Measurements from ENCODE around the gene UVRAG. TPM values are rescaled to one million over a fixed set of nuclear protein-coding genes. Genes with fewer than 3 reads are reported as not detected.
A peak's percentile ranks its signal among the peaks of the same experiment; 100 is the strongest.

Gene UVRAG
- total and polyA plus RNA-seq, 2 of the 4 experiments (the other 2 are of a cell fraction) = 5.6 to 10.9 TPM

- no TSS peak for BruUV-seq (replicated peaks)
- ChIA-PET POLR2A (ENCODE audit: unreplicated experiment) (no interaction called here), CTCF (no interaction called here)
- no peak overlapping the region for H3K27ac ChIP-seq (ENCODE audit: insufficient read depth, low read length)
- H3K4me2 ChIP-seq (ENCODE audit: low read depth, low read length) = no peak overlapping the region
- no peak overlapping the region for H3K18ac ChIP-seq (ENCODE audit: low read depth, low read length)
- no peaks in the 10 kb centered on the region for H3K36me3 ChIP-seq (ENCODE audit: control insufficient read depth, insufficient read depth, low read length)
- H3K9me3 ChIP-seq (ENCODE audit: control insufficient read depth, insufficient read depth, low read length) = no peaks in the 10 kb centered on the region
- intact Hi-C loops (cut with micrococcal nuclease) = loop anchor here (5.0 kb wide), 1 partner anchor 32 kb away; no protein-coding TSS in a partner anchor
- H3K4me3 ChIP-seq (ENCODE audit: insufficient read depth, low read depth, low read length) = no peak overlapping the region
- H4K91ac ChIP-seq (ENCODE audit: insufficient read depth, low read depth, low read length) = no peak overlapping the region
- H3K4ac ChIP-seq (ENCODE audit: low read depth, low read length) = no peak overlapping the region
- H3K79me1 ChIP-seq (ENCODE audit: low read depth in 1 of 2, low read length in 2 of 2) = peaks cover under 1 to 3% of the 10 kb centered on the region in 2 experiments; a peak in 1 of 4 replicates
- H3K56ac ChIP-seq (ENCODE audit: extremely low read depth, insufficient read depth, low read length) = no peak overlapping the region; the same call in 1 of the 2 replicates
- no peak overlapping the region for H2BK5ac ChIP-seq (ENCODE audit: low read depth, low read length, poor library complexity, severe bottlenecking)
- no peak overlapping the region for H3K23ac ChIP-seq (ENCODE audit: low read depth, low read length)
- in situ Hi-C loops (cut with MboI; ENCODE audit: low sequenced_read_pairs) = no loop called here
- no peak overlapping the region for H2AK9ac ChIP-seq (replicated peaks; ENCODE audit: low read depth, low read length, poor library complexity)
- TF ChIP-seq POLR2A (IDR thresholded peaks at IDR 0.05; ENCODE audit: low read depth, low read length) = no peak
- TF ChIP-seq CHD1 (IDR thresholded peaks at IDR 0.05; ENCODE audit: low read depth, low read length) = no peak
- TF ChIP-seq MAFK (IDR thresholded peaks at IDR 0.05; ENCODE audit: low read depth, low read length) = peak; percentile 89
- TF ChIP-seq RFX5 (IDR thresholded peaks at IDR 0.05; ENCODE audit: low read depth, low read length) = no peak
- H4K20me1 ChIP-seq (ENCODE audit: insufficient read depth, low read length) = no peaks in the 10 kb centered on the region; the same call in 1 of the 2 replicates
- no peak overlapping the region for H2BK20ac ChIP-seq (ENCODE audit: low read depth, low read length)
- no peak overlapping the region for H3K14ac ChIP-seq (replicated peaks; ENCODE audit: low read depth, low read length)
- H2BK120ac ChIP-seq (ENCODE audit: low read depth, low read length) = no peak overlapping the region
- H4K5ac ChIP-seq (ENCODE audit: low read depth, low read length) = no peak overlapping the region
- H3K27me3 ChIP-seq (ENCODE audit: control insufficient read depth, insufficient read depth, low read length) = no peaks in the 10 kb centered on the region
- dilution Hi-C loops (cut with HindIII; ENCODE audit: low sequenced_read_pairs, unreplicated experiment) = no loop called here
- ATAC-seq (ENCODE audit: low read depth) (no peak), DNase-seq (no peak)
- peaks cover 5% of the 10 kb centered on the region for H3K4me1 ChIP-seq (ENCODE audit: control insufficient read depth, insufficient read depth, low read length)
- H4K8ac ChIP-seq (ENCODE audit: low read depth in 2 of 2, low read length in 2 of 2) = no peak overlapping the region
- H2BK15ac ChIP-seq (ENCODE audit: low read depth, low read length) = no peak overlapping the region
- H3K9ac ChIP-seq (ENCODE audit: low read depth, low read length) = no peak overlapping the region
- no peak overlapping the region for H2AFZ ChIP-seq (replicated peaks; ENCODE audit: low read length, poor library complexity)
- no peaks in the 10 kb centered on the region for H3K9me1 ChIP-seq (ENCODE audit: insufficient read depth, low read length)
- H2AK5ac ChIP-seq (ENCODE audit: low read depth, low read length) = no peak overlapping the region
Measured at GRCh38 chr11:75934851-75935250, 119.8 kb downstream of the UVRAG start.

Data from IMR-90 (cell line).